Measurements from ENCODE around the gene TLE6. TPM values are rescaled to one million over a fixed set of nuclear protein-coding genes. Genes with fewer than 3 reads are reported as not detected.
"Not testable (repeated sequence)": the region's sequence is repeated elsewhere in the genome, so short reads cannot be mapped to it uniquely, and the experiment has no call there.

Gene TLE6
- total RNA-seq (2014; rRNA removed; shearing (Covaris generic)) = not detected in 2 replicates
- 0.11 and 0.41 TPM in 2 replicates for polyA plus RNA-seq (2015; cell fraction: cytosol; rRNA removed)
- 3.0 TPM in 1 of 2 replicates, not detected in the other for polyA plus RNA-seq (2015; cell fraction: nucleus; rRNA removed)

DNA sequence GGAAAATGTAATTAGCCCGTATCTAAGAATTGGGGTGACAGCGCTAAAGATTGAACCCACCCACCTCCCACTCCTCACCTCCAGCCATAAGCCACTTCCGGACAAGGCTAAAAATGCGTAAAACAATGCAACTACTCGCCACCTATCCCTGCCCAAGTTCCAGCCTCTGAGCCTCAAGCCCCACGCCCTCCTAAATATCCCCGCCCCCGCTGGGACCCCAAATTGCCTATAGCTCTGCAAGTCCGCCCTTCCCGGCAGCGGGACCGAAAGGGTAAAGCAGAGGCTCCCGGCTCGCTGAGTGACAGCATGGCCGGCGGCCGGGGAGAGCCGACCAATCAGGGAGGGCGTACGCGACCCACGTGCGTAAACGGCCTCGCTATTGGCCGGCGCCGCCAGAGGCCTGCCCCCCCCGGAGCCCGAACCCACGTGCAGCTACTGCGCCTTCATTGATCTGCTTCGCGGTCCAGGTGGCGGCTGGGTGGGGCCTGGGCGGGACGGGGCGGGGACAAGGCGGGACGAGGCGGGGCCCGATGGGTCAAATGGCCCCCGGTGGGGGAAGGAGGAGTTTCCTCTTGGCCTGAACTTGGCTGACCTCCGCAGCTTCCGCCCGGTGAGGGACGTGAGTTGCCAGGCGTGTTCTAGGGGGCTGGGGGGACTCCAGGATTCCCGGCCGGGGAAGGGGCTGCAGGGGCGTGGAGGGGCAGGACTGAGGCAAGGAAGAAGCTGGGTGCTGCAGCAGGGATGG lies at the start of gene TLE6:
TLE6 (plus strand) TSS at position 564 of the 745 bp plus-strand sequence. CDS start 670 bp downstream, outside the sequence.
- DNase-seq (ENCODE audit: low read depth) = peak; percentile 75

DNA sequence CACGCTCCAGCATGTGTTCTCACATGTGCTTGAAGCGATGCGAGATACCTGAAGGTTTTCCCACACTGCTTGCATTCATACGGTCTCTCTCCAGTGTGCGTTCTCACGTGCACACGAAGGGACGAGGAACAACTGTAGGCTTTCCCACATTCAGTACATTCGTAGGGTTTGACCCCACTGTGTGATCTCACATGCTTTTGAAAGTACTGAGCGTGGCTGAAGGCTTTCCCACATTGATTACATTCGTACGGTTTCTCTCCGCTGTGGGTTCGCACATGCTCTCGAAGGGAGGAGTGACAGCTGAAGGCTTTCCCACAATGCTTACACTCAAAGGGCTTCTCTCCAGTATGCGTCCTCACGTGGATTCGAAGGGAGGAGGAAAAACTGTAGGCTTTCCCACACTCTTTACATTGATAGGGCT lies 43.9 kb upstream of the TLE6 start:
- no peak for DNase-seq (ENCODE audit: low read depth)

DNA sequence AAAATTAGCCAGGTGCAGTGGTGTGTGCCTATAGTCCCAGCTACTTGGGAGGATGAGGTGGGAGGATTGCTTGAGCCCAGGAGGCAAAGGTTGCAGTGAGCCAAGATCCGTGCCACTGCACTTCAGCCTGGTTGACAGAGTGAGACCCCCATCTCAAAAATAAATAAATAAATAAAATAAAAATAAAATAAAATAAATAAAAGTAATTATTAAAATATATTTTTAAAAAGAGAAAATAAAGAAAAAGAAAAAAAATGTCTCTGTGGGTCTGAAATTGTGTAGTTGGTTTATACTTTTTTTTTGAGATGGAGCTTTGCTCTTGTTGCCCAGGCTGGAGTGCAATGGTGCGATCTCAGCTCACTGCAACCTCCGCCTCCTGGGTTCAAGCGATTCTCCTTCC lies 41.5 kb upstream of the TLE6 start:
- DNase-seq (ENCODE audit: low read depth) = not testable (repeated sequence)

DNA sequence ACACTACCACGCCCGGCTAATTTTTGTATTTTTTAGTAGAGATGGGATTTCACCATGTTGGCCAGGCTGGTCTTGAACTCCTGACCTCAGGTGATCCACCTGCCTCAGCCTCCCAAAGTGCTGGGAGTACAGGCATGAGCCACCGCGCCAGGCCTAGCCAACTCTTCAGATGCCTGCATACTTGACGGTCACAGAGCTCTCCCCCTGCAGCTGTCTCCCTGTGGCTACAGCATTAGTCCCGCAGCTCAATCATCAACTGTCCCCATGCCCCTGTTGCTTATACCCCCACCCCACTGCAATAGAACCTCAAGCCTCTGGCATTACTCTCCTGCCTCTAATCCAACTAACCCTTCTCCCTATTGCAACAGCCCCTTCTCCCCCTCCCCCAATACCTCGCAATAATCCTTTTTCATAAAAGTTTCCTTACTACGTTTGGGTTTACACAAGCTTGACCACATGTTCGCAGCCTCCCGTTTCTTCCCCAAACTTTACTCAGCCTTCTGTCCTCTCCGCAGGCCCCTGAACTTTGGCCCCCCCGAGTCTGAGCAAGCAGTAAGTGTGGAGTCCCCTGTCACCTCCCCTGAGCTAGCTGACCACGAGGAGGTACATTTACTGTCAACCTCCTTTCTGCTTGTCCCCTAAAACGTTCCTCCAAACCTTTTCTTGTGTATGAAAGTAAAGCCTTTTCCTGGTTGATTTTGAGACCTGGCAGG lies 34.3 kb upstream of the TLE6 start:
- no peak for DNase-seq (ENCODE audit: low read depth)

DNA sequence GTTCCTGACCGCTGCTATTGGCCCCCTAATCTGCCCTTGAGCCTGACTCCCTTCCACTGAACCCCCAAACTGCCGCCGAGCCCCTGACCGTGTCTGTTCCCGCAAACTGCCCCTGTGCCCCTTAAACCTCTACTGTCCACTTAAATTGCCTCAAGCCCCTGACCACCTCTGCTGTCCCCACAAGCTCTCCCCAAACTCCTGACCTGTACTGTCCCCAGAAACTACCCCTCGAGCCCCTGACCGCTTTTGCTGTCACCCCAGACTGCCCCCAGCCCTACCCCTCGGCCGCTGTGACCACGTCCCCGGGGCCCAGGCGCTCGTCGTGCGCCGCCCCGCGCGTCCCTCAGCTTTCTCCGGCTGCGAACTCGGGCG lies 33.0 kb upstream of the TLE6 start:
- no peak for DNase-seq (ENCODE audit: low read depth)

DNA sequence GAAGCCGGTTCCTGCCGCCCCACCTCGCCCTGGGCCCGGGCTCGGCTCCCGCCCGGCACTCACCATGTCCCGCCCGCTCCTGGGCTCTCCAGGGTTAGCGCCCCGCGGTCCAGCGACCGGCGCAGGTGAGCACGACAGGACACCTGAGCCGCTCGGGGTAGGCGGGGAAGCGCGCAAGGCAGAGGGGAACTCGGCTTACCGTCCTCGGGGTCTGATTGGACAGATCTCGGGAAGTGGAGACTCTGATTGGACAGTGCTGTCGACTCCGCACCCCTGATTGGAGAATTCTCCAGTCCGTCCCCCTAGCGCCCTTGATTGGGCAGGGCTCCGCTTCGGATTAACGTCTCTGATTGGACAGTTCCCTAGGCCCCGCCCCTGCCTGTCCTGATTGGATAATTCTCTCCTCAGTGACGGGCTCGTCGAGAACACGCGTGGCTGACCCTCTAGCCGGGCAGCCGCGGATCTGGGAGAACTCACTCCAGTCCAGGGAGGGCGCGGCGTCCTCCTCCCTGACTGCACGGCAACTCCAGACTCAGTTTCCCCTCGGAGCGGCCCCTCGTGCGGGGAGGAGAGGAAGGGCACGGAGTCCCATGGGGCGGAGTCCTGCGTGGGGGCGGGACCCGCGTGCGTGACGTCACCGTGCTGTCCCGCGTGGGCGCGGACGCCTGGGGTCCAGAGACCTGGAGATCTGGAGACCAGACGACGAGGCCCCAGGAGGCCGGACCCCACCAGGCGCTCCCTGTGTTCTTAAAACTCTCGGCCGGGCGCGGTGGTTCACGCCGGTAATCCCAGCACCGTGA lies 32.4 kb upstream of the TLE6 start, which contains the start of gene ZNF77:
ZNF77 (minus strand) TSS at position 197 of the 800 bp plus-strand sequence; CDS start at position 66, 131 bp downstream.
- DNase-seq (ENCODE audit: low read depth) = peak; percentile 30

DNA sequence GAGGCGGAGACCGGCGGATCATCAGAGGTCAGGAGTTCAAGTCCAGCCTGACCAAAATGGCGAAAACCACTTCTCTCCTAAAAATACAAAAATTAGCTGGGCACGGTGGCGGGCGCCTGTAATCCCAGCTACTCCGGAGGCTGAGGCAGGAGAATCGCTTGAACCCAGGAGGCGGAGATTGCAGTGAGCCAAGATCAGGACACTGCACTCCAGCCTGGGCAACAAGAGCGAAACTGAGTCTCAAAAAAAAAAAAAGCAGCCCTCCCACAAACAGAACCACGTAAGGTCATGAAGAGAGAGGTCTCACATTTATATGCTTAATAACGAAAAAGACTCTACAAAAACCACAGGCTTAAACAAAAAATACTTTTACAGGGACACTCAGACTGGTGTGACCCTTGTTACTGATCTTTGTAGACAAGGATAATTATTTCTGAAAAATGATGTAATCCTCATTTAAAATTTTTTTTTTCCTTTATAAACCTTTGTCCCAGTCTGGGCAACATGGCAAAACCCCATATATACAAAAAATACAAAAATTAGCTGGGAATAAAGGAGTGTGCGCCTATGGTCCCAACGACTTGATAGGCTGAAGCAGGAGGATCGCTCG lies 31.7 kb upstream of the TLE6 start:
- no peak for DNase-seq (ENCODE audit: low read depth)

DNA sequence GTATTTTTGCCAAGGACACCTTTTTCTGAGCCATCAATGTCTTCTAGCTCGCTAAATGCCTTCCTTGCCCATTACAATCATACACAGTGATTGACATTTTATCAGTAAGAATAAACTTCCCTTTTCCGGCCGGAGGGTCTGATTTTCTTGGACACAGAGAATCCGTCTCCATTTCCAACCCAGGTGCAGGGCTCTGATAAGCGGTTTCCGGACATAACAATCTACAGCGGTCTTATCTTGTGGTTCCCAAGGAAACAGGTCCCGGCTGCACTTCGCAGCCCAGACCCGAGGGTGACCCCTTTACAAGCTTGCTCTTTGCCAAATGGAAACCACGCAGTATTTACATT lies 27.5 kb upstream of the TLE6 start:
- DNase-seq (ENCODE audit: low read depth) = no peak

DNA sequence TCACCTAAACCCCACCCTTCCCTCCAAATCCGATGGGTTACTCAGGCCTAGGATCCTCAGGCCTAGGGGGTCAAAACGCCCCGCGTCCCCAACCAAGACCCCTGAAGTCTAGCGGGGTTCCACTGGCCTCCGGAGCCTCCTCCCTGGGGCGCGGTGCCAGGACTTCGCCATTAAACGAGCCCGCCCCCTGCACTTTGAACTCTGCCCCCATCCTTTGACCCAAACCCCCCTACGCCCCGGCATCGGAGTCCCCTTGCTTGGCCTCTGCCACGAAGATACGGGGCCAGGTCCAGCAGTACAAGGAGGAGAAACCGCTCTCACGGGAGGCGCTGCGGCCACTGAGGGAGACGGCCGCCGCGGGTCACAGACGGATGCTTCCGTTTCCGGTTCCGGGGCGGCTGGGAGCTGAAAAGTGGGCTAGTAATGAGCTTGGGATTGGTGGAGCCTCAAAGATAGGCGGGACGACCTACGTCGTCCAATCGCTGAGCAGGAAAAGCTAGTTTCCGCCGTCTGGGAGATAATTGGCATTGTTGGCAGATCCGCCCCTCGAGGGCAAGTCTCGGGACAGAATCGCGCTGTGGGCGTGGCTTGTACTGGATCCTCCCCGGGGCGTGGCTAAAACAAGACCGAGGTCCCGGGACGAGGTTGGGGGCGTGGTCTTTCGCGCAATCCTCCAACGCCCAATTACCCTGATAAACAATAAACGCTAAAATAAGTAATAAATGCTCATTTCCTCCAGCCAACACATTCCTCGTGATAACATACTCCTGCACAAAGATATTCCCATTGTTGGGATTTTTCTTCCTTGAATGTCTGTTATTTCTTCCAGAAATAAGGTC lies 26.9 kb upstream of the TLE6 start:
- peak; percentile 93 for DNase-seq (ENCODE audit: low read depth)

DNA sequence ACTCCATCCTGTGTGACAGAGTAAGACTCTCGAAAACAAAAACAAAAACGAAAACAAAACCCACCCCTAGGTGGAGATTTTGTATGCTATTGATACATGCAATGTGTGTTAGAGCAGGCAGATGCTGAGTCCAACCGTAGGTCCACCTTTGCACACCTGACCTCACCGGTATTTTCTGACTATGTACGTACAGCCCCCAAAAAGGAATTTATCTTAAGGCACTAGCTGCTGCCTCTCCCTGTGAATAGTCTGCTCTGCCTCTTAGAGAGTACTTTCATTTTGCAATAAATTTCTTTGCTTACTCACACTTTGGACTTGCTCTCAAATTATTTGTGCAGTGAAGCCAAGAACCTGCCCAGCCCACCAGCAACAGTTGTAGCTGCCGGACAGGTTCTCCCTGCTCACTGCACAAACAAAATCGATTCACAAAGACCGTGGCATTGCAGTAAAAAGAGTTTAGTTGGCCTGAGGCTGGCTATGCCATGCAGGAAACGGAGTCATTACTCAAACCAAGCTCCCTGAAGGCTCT lies 24.3 kb upstream of the TLE6 start:
- DNase-seq (ENCODE audit: low read depth) = no peak

DNA sequence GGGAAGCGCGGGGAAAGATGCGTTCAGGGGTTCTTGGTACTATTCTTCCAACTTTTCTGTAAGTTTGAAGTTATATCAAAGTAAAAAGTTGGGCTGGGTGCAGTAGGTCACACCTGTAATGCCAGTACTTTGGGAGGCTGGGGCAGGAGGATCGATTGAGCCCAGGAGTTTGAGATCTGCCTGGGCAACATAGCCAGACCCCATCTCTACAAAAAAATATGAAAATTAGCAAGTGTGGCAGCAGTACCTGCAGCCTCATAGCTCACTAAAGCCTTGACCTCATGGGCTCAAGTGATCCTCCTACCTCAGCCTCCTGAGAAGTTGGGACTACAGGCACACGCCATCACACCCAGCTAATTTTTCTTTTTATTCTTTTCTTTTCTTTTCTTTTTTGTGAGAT lies 20.2 kb upstream of the TLE6 start:
- DNase-seq (ENCODE audit: low read depth) = no peak

DNA sequence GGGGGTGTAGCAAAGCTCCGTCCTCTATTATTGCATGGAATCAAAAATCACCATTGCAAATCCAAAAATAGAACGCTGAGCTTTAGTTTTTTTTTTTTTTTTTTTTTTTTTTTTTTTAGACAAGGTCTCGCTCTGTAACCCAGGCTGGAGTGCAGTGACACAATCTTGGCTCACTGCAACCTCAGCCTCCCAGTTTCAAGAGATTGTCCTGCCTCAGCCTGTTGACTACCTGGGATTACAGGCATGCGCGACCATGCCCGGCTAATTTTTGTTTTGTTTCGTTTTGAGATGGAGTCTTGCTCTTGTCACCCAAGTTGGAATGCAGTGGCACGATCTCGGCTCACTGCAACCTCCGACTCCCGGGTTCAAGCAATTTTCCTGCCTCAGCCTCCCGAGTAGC lies 17.2 kb upstream of the TLE6 start:
- DNase-seq (ENCODE audit: low read depth) = no peak

DNA sequence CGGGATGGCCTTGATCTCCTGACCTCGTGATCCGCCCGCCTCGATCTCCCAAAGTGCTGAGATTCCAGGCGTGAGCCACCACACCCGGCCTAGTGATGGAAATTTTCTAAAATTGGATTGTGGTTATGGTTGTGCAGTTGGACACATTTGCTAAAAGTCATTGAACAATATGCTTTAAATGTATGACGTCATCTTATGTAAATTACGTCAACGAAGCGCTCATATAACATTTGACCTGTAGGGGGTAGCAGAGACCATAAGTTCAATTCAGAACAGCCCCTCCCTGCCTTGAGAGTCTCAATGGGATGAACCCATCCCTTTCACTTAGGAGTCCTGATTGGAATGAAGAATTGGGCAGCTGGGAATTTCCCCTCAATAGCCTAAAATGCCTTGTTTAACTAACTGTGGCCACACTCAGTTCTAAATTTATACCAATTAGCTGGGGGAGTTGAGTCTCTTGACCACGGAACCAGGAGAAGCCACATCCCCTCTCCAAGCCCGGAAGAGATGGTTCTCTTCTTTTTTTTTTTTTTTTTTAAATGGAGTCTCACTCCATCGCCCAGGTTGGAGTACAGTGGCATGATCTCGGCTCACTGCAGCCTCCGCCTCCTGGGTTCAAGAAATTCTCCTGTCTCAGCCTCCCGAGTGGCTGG lies 15.2 kb upstream of the TLE6 start:
- DNase-seq (ENCODE audit: low read depth) = peak; percentile 27

DNA sequence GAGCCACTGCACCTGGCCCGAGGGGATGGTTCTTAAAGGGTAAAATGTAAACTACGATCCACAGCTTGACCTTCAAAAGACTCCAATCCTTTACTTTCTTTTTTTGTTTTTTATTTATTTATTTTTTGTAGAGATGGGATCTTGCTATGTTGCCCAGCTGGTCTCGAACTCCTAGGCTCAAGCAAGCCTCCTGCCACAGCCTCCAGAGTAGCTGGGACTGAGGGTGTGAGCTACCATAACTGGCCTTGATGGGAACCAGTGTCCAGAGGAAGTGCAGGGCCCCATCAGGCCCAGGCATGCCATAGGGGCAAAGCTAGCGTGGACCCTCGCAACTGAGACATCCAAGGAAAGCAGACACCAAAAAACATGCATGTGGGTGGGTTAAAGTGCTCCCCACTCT lies 14.2 kb upstream of the TLE6 start:
- DNase-seq (ENCODE audit: low read depth) = no peak

DNA sequence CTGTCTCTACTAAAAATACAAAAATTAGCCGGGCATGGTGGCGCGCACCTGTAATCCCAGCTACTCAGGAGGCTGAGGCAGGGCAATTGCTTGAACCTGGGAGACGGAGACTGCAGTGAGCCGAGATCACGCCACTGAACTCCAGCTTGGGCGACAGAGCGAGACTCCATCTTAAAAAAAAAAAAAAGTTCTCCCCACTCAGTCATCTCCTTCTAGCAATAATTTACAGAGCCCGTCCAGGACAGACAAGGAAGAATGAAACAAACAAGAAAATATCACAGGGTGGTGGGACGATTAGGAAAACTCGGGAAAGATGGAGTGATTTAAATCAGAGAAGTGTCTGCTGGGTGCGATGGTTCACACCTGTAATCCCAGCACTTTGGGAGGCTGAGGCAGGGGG lies 13.7 kb upstream of the TLE6 start:
- not testable (repeated sequence) for DNase-seq (ENCODE audit: low read depth)

DNA sequence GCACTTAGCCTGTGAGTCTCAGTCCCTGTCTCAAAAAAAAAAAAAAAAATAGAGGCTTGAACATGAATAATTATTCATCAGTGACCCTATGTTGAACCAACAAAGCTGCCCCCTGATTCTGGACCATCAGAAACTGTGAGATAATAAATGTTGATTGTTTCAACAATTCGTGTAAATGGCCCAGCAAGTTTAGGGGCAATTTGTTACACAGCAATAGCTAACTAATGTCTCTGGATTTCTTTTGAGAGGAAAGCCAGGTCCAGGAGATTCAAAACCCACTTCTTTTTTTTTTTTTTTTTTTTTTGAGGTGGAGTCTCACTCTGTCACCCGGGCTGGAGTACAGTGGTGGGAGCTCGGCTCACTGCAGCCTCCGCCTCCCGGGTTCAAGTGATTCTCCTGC lies 12.5 kb upstream of the TLE6 start:
- DNase-seq (ENCODE audit: low read depth) = no peak

DNA sequence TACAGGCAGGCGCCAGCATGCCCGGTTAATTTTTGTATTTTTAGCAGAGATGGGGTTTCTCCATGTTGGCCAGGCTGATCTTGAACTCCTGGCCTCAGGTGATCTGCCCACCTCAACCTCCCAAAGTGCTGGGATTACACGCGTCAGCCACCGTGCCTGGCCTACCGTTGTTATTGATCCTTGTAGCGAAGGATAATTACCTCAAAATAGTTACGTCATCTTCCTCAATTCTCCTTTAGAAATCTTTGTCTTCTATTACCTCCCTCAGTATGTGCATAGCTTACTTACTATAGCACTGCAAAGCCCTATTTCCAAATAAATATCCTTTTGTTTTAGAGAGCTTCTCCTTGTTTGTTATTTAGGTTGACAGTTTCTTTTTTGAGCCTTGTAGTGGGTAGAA lies 9.4 kb upstream of the TLE6 start:
- no peak for DNase-seq (ENCODE audit: low read depth)

DNA sequence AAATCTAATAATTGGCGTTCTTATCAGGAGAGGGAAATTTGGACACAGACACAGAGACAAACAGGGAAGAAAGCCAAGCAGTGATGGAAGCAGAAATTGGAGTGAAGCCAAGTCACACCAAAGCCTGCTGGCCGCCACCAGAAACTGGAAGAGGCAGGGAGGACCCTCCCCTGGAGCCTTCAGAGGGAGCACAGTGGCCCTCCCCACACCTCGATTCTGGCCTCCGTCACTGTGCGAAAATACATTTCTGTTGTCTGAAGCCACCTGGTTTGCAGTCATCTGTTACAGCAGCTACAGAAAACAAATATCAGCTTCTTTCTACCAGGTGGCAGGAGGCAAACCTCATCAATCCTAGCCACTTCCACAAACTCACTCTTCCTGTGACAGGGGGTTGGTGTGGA lies 8.3 kb upstream of the TLE6 start:
- no peak for DNase-seq (ENCODE audit: low read depth)

DNA sequence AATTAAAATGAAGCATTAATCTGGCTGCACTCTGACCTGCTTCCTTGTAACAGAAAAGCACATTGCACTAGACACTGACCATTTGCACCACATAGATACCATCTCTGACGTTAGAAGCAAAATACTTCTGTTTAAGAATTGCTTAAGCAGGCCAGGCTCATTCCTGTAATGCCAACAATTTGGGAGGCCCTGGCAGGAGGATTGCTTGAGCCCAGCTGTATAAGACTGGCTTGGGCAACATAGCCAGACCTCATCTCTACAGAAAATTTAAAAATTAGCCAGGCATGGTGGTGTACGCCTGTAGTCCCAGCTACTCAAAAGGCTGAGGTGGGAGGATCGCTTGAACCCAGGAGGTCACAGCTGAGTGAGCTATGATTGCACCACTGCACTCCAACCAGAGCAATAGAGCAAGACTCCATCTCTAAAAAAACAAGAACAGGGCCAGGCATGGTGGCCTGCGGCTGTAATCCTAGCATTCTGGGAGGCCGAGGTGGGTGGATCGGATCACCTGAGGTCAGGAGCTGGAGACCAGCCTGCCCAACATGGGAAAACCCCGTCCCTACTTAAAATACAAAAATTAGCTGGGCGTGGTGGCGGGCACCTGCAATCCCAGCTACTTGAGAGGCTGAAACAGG lies 7.0 kb upstream of the TLE6 start:
- DNase-seq (ENCODE audit: low read depth) = no peak
